Neural cell (in vitro differentiated cells): Measurements from ENCODE around the gene MAGI1. TPM values are rescaled to one million over a fixed set of nuclear protein-coding genes. Genes with fewer than 3 reads are reported as not detected.

ENCODE experiments used
- H2AFZ ChIP-seq: fragments of 200-600, 300-800 bp; sonication (generic), shearing (Covaris generic); 2 replicates; pipeline ENCODE4 v1.6.0; 2014; ENCODE audit warnings: low read depth, mild to moderate bottlenecking, antibody characterized with exemption, low read length, moderate library complexity
- H3F3A ChIP-seq: fragments of 200-600 bp; shearing (Covaris generic); 2 replicates; pipeline ENCODE4 v1.6.1; 2016; ENCODE audit warnings: mild to moderate bottlenecking, moderate library complexity, mixed read lengths, antibody characterized with exemption, low read length; ENCODE audit not compliant: insufficient read depth, poor library complexity, severe bottlenecking
- H3K27ac ChIP-seq: fragments of 200-600, 300-800 bp; sonication (generic), shearing (Covaris generic); 2 replicates; pipeline ENCODE4 v1.5.1; 2014; ENCODE audit warnings: mild to moderate bottlenecking, low read length, moderate library complexity
- H3K27me3 ChIP-seq: fragments of 300-800, 200-600 bp; sonication (generic), shearing (Covaris generic); 2 replicates; pipeline ENCODE4 v1.6.0; 2014; ENCODE audit warnings: mild to moderate bottlenecking, low read depth, low read length, moderate library complexity; ENCODE audit not compliant: insufficient read depth
- H3K36me3 ChIP-seq: fragments of 300-800, 200-600 bp; sonication (generic), shearing (Covaris generic); 2 replicates; pipeline ENCODE4 v1.5.1; 2014; ENCODE audit warnings: mild to moderate bottlenecking, antibody characterized with exemption, low read length, moderate library complexity; ENCODE audit not compliant: insufficient read depth
- H3K4me2 ChIP-seq: fragments of 300-800, 200-600 bp; sonication (generic), shearing (Covaris generic); 2 replicates; pipeline ENCODE4 v1.6.0; 2014; ENCODE audit warnings: mild to moderate bottlenecking, low read length
- H3K4me3 ChIP-seq: fragments of 300-800, 200-600 bp; sonication (generic), shearing (Covaris generic); 2 replicates; pipeline ENCODE4 v1.5.1; 2014; ENCODE audit warnings: mild to moderate bottlenecking, low read length, moderate library complexity
- H3K79me2 ChIP-seq: fragments of 200-600 bp; shearing (Covaris generic); replicated peaks from 2 replicates; pipeline ENCODE4 v1.6.0; 2014; ENCODE audit warnings: mild to moderate bottlenecking, low read length, moderate library complexity; ENCODE audit not compliant: insufficient read depth
- H3K9ac ChIP-seq: fragments of 300-800, 200-600 bp; sonication (generic), shearing (Covaris generic); 2 replicates; pipeline ENCODE4 v1.6.1; 2016; ENCODE audit warnings: mild to moderate bottlenecking, low read length, mixed read lengths
- H3K9me2 ChIP-seq: fragments of 200-600 bp; shearing (Covaris generic); 2 replicates; pipeline ENCODE4 v1.6.1; 2016; ENCODE audit warnings: mild to moderate bottlenecking, low read length, mixed read lengths; ENCODE audit not compliant: insufficient read depth
- H3K9me3 ChIP-seq: fragments of 200-600, 300-800 bp; sonication (generic), shearing (Covaris generic); 2 replicates; pipeline ENCODE4 v1.6.1; 2016; ENCODE audit warnings: mild to moderate bottlenecking, mixed run types, low read length, moderate library complexity, mixed read lengths
- H4K20me1 ChIP-seq: fragments of 200-600 bp; shearing (Covaris generic); 2 replicates; pipeline ENCODE4 v1.6.1; 2016; ENCODE audit warnings: mild to moderate bottlenecking, mixed run types; ENCODE audit not compliant: insufficient read depth
- EP300 ChIP-seq: fragments of 450-650 bp; conservative IDR thresholded peaks from 2 replicates; pipeline ENCODE4 v1.6.1; 2014; ENCODE audit warnings: antibody characterized with exemption, mild to moderate bottlenecking, moderate library complexity; ENCODE audit not compliant: poor library complexity, severe bottlenecking
- EZH2 ChIP-seq: fragments of 200-600, 300-800 bp; shearing (Covaris generic), sonication (generic); IDR thresholded peaks from 2 replicates; pipeline ENCODE4 v1.6.1; 2014; ENCODE audit warnings: antibody characterized with exemption, low read length, borderline replicate concordance, mild to moderate bottlenecking; ENCODE audit not compliant: insufficient read depth, poor library complexity, severe bottlenecking
- MXI1 ChIP-seq: fragments of 450-650 bp; conservative IDR thresholded peaks from 2 replicates; pipeline ENCODE4 v1.6.1; 2014; ENCODE audit warnings: antibody characterized with exemption, mild to moderate bottlenecking; ENCODE audit not compliant: poor library complexity, severe bottlenecking
- POLR2AphosphoS5 ChIP-seq: IDR thresholded peaks from 2 replicates; pipeline ENCODE4 v1.6.1; 2012
- RAD21 ChIP-seq: fragments of 450-650 bp; conservative IDR thresholded peaks from 2 replicates; pipeline ENCODE4 v1.6.1; 2014; ENCODE audit warnings: antibody characterized with exemption, mild to moderate bottlenecking, moderate library complexity
- REST ChIP-seq: IDR thresholded peaks from 2 replicates; pipeline ENCODE4 v1.6.1; 2012; ENCODE audit warnings: borderline replicate concordance
- SMC3 ChIP-seq: fragments of 450-650 bp; conservative IDR thresholded peaks from 2 replicates; pipeline ENCODE4 v1.6.1; 2014; ENCODE audit warnings: antibody characterized with exemption, mild to moderate bottlenecking, moderate library complexity; ENCODE audit not compliant: poor library complexity
- TAF1 ChIP-seq: IDR thresholded peaks from 2 replicates; pipeline ENCODE4 v1.6.1; 2012; ENCODE audit warnings: low read depth
- polyA plus RNA-seq: library from polyadenylated mRNA; depleted of rRNA; stranded (reverse); fragments of >200 nt; gene quantifications from 2 replicates; pipeline ENCODE4 v1.2.3, GENCODE V29; 2014
- TF ChIP-seq, protein P1 (sequence below): fragments of 450-650 bp; IDR thresholded peaks from 2 replicates; pipeline ENCODE4 v1.5.1; 2014; ENCODE audit warnings: antibody characterized with exemption, mild to moderate bottlenecking, moderate library complexity; ENCODE audit not compliant: poor library complexity, severe bottlenecking

The MAGI1 gene
- polyA plus RNA-seq, 1 donor from 2014 or later: 44.7 TPM

DNA sequence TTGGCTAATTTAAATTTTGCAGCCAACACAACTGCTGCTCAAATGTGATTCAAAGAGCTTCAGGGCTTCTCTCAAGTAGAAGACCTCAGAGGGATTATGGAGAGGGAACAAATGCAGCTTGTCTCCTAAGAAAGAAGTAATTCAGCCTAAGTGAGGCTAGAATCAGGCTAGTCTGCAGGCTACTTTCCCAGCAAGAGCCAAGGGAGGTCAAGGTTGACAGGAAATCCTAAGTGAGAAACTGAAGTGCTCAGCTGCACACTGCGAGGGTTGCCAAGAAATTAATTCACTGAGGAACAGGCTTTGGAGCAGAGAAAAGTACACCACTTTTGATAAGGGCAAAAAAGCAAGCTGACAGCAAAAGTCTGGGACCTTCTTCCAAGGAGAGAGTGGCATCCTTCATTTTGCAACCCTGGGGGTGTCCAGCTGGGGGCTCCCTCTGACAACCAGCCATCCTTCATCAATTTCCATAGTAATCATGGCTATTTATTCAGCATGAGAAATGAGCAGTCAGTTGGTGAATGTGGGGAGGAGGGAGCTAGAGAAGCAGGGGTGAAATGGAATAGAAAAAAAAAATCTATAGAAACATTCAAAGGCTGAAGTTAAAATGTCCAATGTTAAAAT, 704.6 kb downstream of the MAGI1 start:
- H3K27ac ChIP-seq: no peak overlapping the region
- H3K9ac ChIP-seq: no peak overlapping the region
- TF ChIP-seq RAD21 (peak; percentile 47), SMC3 (peak; percentile 32), EP300 (no peak), MXI1 (no peak), EZH2 (no peak), POLR2AphosphoS5 (no peak), TAF1 (no peak), REST (no peak)
- TF ChIP-seq, protein P1, sequence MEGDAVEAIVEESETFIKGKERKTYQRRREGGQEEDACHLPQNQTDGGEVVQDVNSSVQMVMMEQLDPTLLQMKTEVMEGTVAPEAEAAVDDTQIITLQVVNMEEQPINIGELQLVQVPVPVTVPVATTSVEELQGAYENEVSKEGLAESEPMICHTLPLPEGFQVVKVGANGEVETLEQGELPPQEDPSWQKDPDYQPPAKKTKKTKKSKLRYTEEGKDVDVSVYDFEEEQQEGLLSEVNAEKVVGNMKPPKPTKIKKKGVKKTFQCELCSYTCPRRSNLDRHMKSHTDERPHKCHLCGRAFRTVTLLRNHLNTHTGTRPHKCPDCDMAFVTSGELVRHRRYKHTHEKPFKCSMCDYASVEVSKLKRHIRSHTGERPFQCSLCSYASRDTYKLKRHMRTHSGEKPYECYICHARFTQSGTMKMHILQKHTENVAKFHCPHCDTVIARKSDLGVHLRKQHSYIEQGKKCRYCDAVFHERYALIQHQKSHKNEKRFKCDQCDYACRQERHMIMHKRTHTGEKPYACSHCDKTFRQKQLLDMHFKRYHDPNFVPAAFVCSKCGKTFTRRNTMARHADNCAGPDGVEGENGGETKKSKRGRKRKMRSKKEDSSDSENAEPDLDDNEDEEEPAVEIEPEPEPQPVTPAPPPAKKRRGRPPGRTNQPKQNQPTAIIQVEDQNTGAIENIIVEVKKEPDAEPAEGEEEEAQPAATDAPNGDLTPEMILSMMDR: peak; percentile 40
- no peak overlapping the region for H2AFZ ChIP-seq
- H3K9me3 ChIP-seq: no peaks in the 10 kb centered on the region
- H3F3A ChIP-seq: peaks cover 3% of the 10 kb centered on the region
- no peaks in the 10 kb centered on the region for H3K79me2 ChIP-seq
- no peaks in the 10 kb centered on the region for H4K20me1 ChIP-seq
- no peaks in the 10 kb centered on the region for H3K9me2 ChIP-seq
- H3K4me2 ChIP-seq: no peak overlapping the region
- H3K27me3 ChIP-seq: no peaks in the 10 kb centered on the region
- H3K4me3 ChIP-seq: no peak overlapping the region
- H3K36me3 ChIP-seq: no peaks in the 10 kb centered on the region

GRCh38 chr3:65331730-65332129, 707.0 kb downstream of the MAGI1 start:
- Histone ChIP-seq H4K20me1 (no peaks in the 10 kb centered on the region), H3K9me3 (no peaks in the 10 kb centered on the region), H3F3A (peaks cover 3% of the 10 kb centered on the region), H3K27ac (no peak overlapping the region), H3K9ac (no peak overlapping the region), H3K4me3 (no peak overlapping the region), H3K36me3 (no peaks in the 10 kb centered on the region), H3K79me2 (no peaks in the 10 kb centered on the region), H2AFZ (no peak overlapping the region), H3K4me2 (no peak overlapping the region), H3K9me2 (no peaks in the 10 kb centered on the region), H3K27me3 (no peaks in the 10 kb centered on the region)
- TF ChIP-seq REST (no peak), MXI1 (no peak)
